Fibroblast of gingiva (primary cell): ENCODE results near the gene KRT1.

Experiments used
- DNase-seq: peaks from one replicate; pipeline ENCODE4 v3.0.0-alpha.2; 2011; ENCODE audit warnings: low read depth

KRT1 gene

DNA sequence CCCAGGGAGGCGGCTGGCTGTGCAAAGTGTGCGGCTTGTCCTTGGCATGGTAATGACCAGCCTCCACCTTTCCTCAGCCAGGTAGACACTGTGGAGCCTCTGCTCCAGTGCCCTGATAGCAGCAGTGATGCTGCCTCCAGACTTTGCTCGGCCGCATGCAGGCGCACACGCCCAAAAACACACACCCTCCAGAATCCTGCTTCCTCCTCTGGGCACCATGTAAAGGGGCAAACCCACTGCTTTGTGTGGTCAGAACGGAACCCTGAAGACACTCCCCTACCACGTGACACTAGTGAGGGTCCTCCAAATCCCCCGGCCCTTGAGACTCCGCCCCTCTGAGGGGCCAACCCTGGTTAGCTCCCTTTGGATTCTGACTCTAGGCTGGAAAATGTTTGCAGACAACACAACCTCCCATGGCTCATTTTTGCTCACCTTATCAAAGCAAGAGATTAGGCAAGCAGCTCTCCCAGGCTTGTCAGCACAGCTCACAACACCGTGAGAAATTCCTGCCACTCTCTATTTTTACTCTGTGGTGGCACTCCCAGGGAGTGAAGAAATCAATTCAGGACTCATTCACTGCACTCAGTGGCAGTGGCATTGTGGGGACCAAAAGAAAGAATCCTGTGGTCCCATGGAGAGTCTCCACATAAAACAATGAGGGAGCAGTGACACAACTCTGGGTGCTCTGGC lies 18.6 kb upstream of the KRT1 start:
- DNase-seq: no peak

DNA sequence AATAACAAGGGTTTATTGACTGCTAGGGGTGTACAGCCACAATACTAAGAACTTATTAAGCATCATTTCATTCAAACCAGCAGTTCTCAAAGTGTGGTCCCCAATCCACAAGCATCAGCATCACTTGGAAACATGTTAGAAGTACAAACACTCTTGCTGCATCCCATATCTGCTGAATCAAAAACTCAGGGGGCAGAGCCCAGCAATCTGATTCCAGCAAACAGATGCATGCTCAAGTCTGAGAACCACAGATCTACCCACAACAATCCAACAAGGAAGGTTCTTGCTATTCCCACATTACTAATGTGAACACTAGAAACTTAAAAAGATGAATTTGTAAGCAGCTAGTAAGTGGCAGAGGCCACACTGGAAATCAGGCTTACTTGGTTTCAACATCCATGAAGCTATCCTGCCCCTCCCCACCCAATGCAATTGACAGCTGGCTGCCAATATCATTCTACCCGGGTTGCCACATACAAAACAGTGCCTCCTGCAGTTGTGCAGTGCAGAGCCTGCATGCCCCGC lies 16.9 kb upstream of the KRT1 start:
- no peak for DNase-seq

GRCh38 chr12:52696588-52696987 lies 16.4 kb upstream of the KRT1 start:
- no peak for DNase-seq

- DNase-seq: no peak
These were observed 14.8 kb upstream of the KRT1 start for GRCh38 chr12:52695039-52695438.

- no peak for DNase-seq
These were observed 13.9 kb upstream of the KRT1 start for GRCh38 chr12:52694151-52694550.

DNA sequence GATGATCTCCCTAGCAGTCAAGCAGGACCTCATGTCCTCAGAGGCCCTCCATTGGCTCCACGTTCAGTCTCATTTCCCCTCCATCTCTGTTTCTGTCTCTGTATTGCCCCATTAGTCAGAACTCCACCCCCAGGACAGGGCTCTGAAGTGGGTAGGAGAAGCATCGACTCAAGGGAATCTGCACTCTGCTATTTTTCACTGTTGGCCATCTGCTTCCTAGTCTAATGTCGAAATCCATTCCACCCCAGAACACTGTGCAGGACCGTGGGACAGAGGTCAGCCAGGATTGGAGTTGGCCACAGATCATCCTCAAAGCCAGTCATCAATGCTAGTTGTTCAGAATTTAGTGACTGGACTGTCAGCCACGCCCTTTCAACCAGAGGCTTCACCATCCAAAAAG lies 13.1 kb upstream of the KRT1 start:
- DNase-seq: no peak

- DNase-seq: no peak
These were observed 12.0 kb upstream of the KRT1 start for GRCh38 chr12:52692254-52692653.

- no peak for DNase-seq
These were observed 11.6 kb upstream of the KRT1 start for GRCh38 chr12:52691841-52692150.

DNA sequence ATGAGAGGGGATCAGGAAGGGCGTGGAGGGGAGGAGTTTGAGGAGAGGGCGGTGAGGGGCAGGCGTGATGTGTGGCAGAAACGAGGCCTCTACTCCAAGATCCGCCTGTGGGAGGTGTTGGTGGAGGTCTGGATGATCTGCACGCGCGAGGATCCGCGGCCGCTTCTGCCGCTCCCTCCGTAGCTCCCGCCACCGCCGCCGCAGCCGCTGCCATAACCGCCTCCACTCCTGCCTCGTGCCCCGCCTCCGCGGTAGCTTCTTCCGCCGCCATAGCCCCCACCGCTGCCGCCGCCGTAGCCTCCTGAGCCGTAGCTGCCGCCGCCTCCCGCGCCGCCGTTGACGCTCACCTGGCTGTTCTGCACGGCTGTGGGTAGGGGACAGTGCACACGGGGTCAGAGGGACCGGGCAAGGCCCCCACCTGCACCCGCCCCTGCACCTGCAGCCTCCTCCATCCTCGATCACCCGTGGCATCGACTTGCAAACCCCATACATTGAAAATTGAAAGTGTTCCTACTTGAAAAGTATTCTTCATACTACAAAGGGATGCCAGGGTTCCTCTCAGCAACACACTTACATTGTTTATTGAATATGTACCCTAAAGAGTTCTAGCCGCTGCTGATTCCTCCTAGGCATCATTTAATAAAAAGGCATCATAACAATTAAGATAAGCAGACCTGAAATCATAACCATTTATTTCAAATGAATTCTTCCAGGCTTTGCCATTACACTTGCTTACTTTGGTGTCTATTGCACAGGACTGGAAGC lies 11.1 kb upstream of the KRT1 start:
- DNase-seq: no peak

DNA sequence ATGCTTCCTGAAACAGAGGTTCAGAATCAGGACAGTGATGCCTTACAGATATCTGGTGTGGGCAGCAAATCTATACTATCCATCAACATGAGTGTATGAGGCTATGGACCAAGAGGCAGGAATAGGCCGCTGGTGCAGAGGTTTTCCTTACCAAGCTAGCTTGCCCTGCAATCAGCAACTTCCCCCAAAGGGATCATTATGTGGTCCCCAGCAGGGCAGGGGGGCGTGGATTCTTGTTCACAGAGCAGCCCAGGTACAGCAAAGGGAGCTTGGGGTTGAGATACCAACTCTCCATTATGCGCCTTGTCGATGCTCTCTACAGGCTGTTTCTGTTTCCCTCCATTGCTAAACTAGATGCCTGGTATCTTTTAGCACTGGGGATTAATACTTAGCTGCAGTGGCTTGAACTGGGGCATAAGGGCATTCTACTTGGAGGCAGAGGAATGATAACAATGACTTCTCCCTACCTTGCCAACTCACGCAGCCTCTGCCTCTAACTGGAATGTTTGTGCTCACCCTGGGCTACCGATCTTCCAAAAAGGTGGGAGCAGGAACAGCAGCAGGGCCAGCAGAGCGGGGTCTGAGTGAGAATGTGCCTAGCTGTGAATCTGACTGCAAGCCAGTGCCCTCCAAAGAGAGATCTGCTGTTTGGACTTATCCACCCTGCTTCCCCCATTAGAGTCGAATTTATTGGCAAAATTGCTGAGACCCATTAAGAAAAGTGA lies 10.3 kb upstream of the KRT1 start:
- DNase-seq: no peak

DNA sequence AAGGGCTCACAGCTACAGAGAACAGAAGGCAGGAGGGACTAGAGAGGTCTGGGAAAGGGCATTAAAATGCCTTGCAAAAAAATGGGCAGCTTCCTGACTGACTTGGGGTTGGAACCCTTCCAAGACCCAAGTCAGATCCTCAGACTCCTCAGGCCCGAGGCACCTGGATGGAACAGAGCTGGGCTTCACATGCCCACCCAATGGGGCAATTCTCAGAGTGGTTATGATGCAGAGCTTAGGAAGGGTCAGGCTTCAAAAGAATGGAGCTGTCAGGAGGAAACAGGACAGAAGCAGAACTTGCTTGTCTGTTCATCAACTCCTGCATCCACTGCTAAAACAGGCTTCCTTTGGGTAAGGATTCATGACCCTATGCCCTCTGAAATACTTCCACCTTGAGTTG lies 9.7 kb upstream of the KRT1 start:
- DNase-seq: no peak

DNA sequence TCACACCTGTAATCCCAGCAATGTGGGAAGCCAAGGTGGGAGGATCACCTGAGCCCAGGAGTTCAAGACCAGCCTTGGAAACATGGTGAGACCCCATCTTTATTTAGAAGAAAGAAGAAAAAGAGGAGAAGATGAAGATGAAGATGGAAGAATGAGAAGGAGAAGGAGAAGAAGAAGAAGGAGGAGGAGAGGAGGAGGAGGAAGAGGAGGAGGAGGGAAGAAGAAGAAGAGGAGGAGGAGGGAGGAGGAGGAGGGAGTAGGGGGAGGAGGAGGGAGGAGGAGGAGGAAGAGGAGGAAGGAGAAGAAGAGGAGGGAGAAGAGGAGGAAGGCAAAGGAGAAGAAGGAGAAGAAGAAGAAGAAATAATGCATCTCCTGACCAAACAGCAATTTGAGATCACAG lies 9.0 kb upstream of the KRT1 start:
- DNase-seq: no peak

GRCh38 chr12:52688481-52688880 lies 8.3 kb upstream of the KRT1 start:
- DNase-seq: no peak

DNA sequence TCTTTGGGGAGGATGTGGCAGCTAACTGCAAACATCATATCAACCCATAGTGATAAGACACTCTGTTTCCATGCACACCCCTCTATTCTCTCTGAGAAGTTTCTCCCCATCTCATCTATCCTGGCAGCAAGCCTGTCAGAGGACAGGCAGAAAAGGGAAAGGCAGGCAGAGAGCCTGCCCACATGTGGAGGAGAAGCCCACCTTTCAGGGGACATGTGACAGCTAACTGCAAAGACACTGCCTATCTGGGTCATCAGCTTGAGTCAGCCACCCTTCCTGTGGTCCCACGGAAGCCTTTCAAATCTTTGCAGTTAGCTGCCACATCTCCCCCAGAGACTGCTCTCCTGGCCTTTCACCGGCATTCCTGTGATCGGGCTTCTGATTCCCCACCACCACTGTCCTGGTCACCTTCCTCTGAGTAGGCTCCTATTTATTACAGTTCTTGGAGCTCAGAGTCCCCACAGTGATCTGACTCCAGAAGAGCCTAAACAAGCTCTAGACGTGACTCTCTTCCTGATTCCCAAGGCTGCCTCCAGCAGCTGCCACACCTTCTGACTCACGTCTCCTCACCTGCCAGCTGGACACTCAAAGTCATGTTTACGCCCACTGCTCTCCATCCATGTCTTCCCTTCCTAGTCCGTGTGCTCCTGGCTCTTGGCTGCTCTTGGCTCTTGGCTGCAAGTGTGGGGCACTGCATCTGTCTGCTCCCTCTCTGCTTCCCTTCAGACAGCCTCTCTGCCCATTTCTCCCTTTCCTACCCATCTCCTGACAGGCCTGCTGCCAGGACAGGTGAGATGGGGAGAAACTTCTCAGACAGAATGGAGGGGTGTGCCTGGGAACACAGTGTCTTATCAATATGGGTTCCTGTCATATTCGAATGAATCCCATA lies 7.5 kb upstream of the KRT1 start:
- DNase-seq: no peak

GRCh38 chr12:52686756-52687487 lies 6.7 kb upstream of the KRT1 start:
- DNase-seq: no peak

DNA sequence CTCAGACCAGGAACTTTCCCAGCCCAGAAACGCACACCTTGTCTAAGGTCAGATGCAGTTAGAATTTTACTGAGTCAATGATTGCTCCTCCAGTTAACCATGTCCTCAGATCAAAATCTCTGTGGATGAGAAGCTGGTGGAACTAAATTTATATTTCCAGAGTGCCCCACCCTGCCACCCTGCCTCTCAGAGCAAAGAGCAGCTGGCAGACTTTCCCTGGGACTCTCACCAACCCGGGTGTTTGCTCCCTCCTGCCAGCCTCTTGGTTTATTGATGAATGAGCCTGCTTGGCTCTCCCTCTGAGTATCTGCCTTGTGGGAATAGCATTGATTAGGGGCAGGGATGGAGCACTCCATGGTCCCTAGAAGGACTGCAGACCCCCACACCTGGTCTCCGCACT lies 5.9 kb upstream of the KRT1 start:
- no peak for DNase-seq

GRCh38 chr12:52685406-52685890 lies 5.2 kb upstream of the KRT1 start:
- no peak for DNase-seq

DNA sequence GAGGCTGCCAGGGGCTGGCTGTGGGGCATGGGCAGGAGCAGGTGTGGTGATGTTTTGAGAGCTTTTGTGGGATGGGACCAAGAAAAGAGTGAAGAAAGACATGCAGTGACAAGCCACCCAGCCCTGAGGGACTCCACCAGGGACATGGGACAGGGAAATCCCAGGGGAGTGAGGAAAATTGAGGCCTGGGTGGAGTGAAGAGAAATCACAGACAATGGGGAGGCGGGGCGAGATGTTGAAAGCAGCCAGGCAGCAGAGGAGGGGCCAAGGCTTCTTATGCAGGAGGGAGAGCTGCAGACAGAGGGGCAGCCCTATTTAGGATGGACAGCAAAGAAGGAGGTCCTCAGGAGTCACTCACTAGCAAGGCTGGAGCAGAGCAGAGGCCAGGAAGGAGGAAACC lies 4.2 kb upstream of the KRT1 start:
- DNase-seq: no peak

GRCh38 chr12:52683575-52684300 lies 3.5 kb upstream of the KRT1 start:
- DNase-seq: no peak

GRCh38 chr12:52682938-52683574 lies 2.8 kb upstream of the KRT1 start:
- no peak for DNase-seq
